ENCODE data around the gene SPNS2. TPM values are rescaled to one million over a fixed set of nuclear protein-coding genes. Genes with fewer than 3 reads are reported as not detected.

The SPNS2 gene
- total and polyA plus RNA-seq, 2 of the 8 experiments (the other 6 are each of a cell fraction or from before 2014, with no cell fraction given), result 1.2 to 1.5 TPM

GRCh38 chr17:4548061-4548461 lies 49.4 kb downstream of the SPNS2 start:
- H2AFZ ChIP-seq (ENCODE audit: low read length), result no peak overlapping the region
- H3K14ac ChIP-seq (ENCODE audit: insufficient read length), result no peak overlapping the region
- no peak overlapping the region for H3K18ac ChIP-seq (ENCODE audit: extremely low read depth, low read length)
- H3K4me1 ChIP-seq (replicated peaks in 1 of 4; ENCODE audit: control insufficient read depth in 3 of 4, insufficient read depth in 4 of 4, low read length in 3 of 4), result no peaks in the 10 kb centered on the region; a peak in 1 of 7 replicates
- H3K79me2 ChIP-seq (ENCODE audit: control insufficient read depth in 1 of 2, insufficient read depth in 2 of 2, low read length in 2 of 2), result peaks cover 0 to under 1% of the 10 kb centered on the region in 2 experiments; a peak in 1 of 4 replicates
- H4K5ac ChIP-seq (ENCODE audit: insufficient read length, low read depth, low read length), result no peak overlapping the region
- H3K79me1 ChIP-seq (ENCODE audit: low read depth, low read length), result peaks cover 3% of the 10 kb centered on the region; the same call in 1 of the 2 replicates
- 95% methylated on average over 18 of the region's 18 CpGs; no CpG with 5 or more reads in 1 of the 2 experiments for WGBS, 2 experiments (ENCODE audit: extremely low coverage in 1 of 2, insufficient coverage in 1 of 2, insufficient read length in 1 of 2, insufficient replicate concordance in 2 of 2, low coverage in 1 of 2, low lambda C conversion rate in 2 of 2, missing lambda C conversion rate in 1 of 2)
- ChIA-PET POLR2A (ENCODE audit: partially characterized antibody) (interaction anchor here (0.7 to 37.1 kb wide), 5 partner anchors 1 to 84 kb away, joined by 3 to 546 read pairs (median 5); partner anchors contain the start of genes GGT6 and MYBBP1A), CTCF (ENCODE audit: partially characterized antibody) (interaction anchor here (1.1 to 1.9 kb wide), 2 partner anchors 10 to 155 kb away, joined by 3 to 7 read pairs; no protein-coding TSS in a partner anchor)
- no peaks in the 10 kb centered on the region for H3K9me3 ChIP-seq (ENCODE audit: insufficient read depth in 2 of 2, low read depth in 1 of 2, low read length in 1 of 2)
- no peak overlapping the region for H3K27ac ChIP-seq (ENCODE audit: low read depth, low read length)
- no peak overlapping the region for H3K4ac ChIP-seq (replicated peaks; ENCODE audit: insufficient read length, low read depth, low read length)
- H2BK15ac ChIP-seq (ENCODE audit: low read length), result no peak overlapping the region
- H3K23ac ChIP-seq (ENCODE audit: insufficient read length), result no peak overlapping the region
- no peak overlapping the region for H3K56ac ChIP-seq (replicated peaks; ENCODE audit: insufficient read length, low read depth, low read length)
- no peak for FAIRE-seq
- no peak overlapping the region for H4K91ac ChIP-seq (replicated peaks; ENCODE audit: insufficient read length, low read length)
- no peak overlapping the region; the same call in 1 of the 2 replicates for H2BK5ac ChIP-seq (ENCODE audit: low read depth, low read length)
- no peak overlapping the region for H2BK12ac ChIP-seq (ENCODE audit: low read depth, low read length)
- H2BK120ac ChIP-seq (replicated peaks; ENCODE audit: low read depth, low read length), result no peak overlapping the region
- H3K36me3 ChIP-seq (ENCODE audit: control insufficient read depth in 2 of 4, insufficient read depth in 4 of 4, low read length in 3 of 4), result peaks cover 51 to 89% (median 74%) of the 10 kb centered on the region in 4 experiments
- H3K27me3 ChIP-seq (replicated peaks in 1 of 4; ENCODE audit: control insufficient read depth in 3 of 4, extremely low read depth in 1 of 4, insufficient read depth in 3 of 4, low read length in 3 of 4), result no peaks in the 10 kb centered on the region
- H3K23me2 ChIP-seq (ENCODE audit: low read depth, low read length), result no peaks in the 10 kb centered on the region; the same call in 1 of the 2 replicates
- H2BK20ac ChIP-seq (ENCODE audit: low read length), result no peak overlapping the region
- H3K4me2 ChIP-seq (ENCODE audit: insufficient read depth in 1 of 2, low read depth in 2 of 2, low read length in 2 of 2), result no peak overlapping the region
- DNase-seq (ENCODE audit: low read depth in 1 of 2, low spot score in 2 of 2), result no peak
- no peak overlapping the region for H3K4me3 ChIP-seq (ENCODE audit: extremely low read depth in 1 of 4, insufficient read depth in 2 of 4, low read depth in 3 of 4, low read length in 4 of 4)
- H3K9ac ChIP-seq (replicated peaks in 1 of 4; ENCODE audit: extremely low read depth in 1 of 4, low read depth in 3 of 4, low read length in 3 of 4), result no peak overlapping the region
- no peak overlapping the region for H4K8ac ChIP-seq (ENCODE audit: extremely low read depth, insufficient read depth, low read length)
- peaks cover 9 to 26% of the 10 kb centered on the region in 2 experiments for H4K20me1 ChIP-seq (replicated peaks in 1 of 2; ENCODE audit: control insufficient read depth in 1 of 2, insufficient read depth in 2 of 2, low read length in 2 of 2)
- H2AK5ac ChIP-seq (ENCODE audit: low read depth, low read length), result no peak overlapping the region
- TF ChIP-seq, protein P1, sequence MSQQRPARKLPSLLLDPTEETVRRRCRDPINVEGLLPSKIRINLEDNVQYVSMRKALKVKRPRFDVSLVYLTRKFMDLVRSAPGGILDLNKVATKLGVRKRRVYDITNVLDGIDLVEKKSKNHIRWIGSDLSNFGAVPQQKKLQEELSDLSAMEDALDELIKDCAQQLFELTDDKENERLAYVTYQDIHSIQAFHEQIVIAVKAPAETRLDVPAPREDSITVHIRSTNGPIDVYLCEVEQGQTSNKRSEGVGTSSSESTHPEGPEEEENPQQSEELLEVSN (IDR thresholded peaks at IDR 0.05), result no peak
- TF ChIP-seq CTBP2 (IDR thresholded peaks at IDR 0.05; ENCODE audit: borderline replicate concordance, insufficient read depth, insufficient read length, low read length) (no peak), POLR2A (IDR thresholded peaks at IDR 0.05; ENCODE audit: control extremely low read depth in 1 of 2, low read depth in 2 of 2, low read length in 2 of 2) (no peak), TCF12 (IDR thresholded peaks at IDR 0.05; ENCODE audit: low read depth, low read length) (no peak), USF2 (IDR thresholded peaks at IDR 0.05; ENCODE audit: low read length) (no peak), CTCF (IDR thresholded peaks at IDR 0.05; ENCODE audit: control extremely low read depth in 1 of 3, insufficient read depth in 1 of 3, low read depth in 1 of 3, low read length in 3 of 3) (no peak), KDM1A (IDR thresholded peaks at IDR 0.05; ENCODE audit: borderline replicate concordance, low read length) (no peak), RBBP5 (IDR thresholded peaks at IDR 0.05; ENCODE audit: borderline replicate concordance, low read depth, low read length) (no peak)
